ENCODE results near the gene CAPZA1. TPM values are rescaled to one million over a fixed set of nuclear protein-coding genes. Genes with fewer than 3 reads are reported as not detected.

The CAPZA1 gene
- total and polyA plus RNA-seq, 10 of the 15 experiments (the other 5 are each of a cell fraction or from before 2014, with no cell fraction given), result 187 to 886 (median 278) TPM

- TF ChIP-seq HSF1 (IDR thresholded peaks at IDR 0.05; ENCODE audit: low read depth, low read length) (0 out of 2 replicates have a peak, but pooled peaks have one; percentile 29), MTA3 (IDR thresholded peaks at IDR 0.05; ENCODE audit: borderline replicate concordance, low read length) (peak; percentile 18; the same call in 1 of the 2 replicates), ZBTB40 (IDR thresholded peaks at IDR 0.05; ENCODE audit: borderline replicate concordance) (peak; percentile 82; the same call in 1 of the 2 replicates), POLR2A (IDR thresholded peaks at IDR 0.05; ENCODE audit: low read depth, low read length) (peak; percentile 93), E2F8 (IDR thresholded peaks at IDR 0.05; ENCODE audit: low read depth, partially characterized antibody) (peak; percentile 45), CREB1 (IDR thresholded peaks at IDR 0.05; ENCODE audit: low read depth) (peak; percentile 99), SREBF2 (IDR thresholded peaks at IDR 0.05; ENCODE audit: low read length) (no peak), HDGF (IDR thresholded peaks at IDR 0.05) (no peak), DPF2 (IDR thresholded peaks at IDR 0.05) (peak; percentile 27; the same call in 1 of the 2 replicates), SIN3A (IDR thresholded peaks at IDR 0.05; ENCODE audit: low read depth, low read length) (no peak; the same call in none of the 2 replicates), CUX1 (IDR thresholded peaks at IDR 0.05; ENCODE audit: insufficient replicate concordance, low read depth, low read length) (no peak), NR2F1 (conservative IDR thresholded peaks at IDR 0.05) (no peak), EGR1 (IDR thresholded peaks at IDR 0.05; ENCODE audit: borderline replicate concordance in 1 of 2, low read depth in 2 of 2, low read length in 2 of 2) (no peak)
Measured at GRCh38 chr1:112619518-112620376, at the start of gene CAPZA1 (continued).
